PC-3 (cell line): ENCODE results near the gene SFMBT2. TPM values are rescaled to one million over a fixed set of nuclear protein-coding genes. Genes with fewer than 3 reads are reported as not detected.
"Not testable (repeated sequence)": the region's sequence is repeated elsewhere in the genome, so short reads cannot be mapped to it uniquely, and the experiment has no call there.

Experiments
- ATAC-seq: fragments of 200-7000 bp; cut with Tn5 transposase; 2 replicates; pipeline ENCODE4 v1.9.1; 2020; ENCODE audit warnings: mild to moderate bottlenecking, moderate library complexity
- BruUV-seq: library from RNA; stranded (reverse); fragments of 400-500 nt; replicated peaks from 2 replicates; lab custom pipeline; 2021; lab: Mats Ljungman, UMichigan
- CTCF ChIA-PET: fragments of 300-600 bp; sonication (Branson Sonifier 250); formaldehyde crosslinking; loops from one replicate; lab custom pipeline; 2022; ENCODE audit warnings: antibody characterized with exemption; lab: Charles Lee
- POLR2A ChIA-PET: fragments of 300-600 bp; sonication (Branson Sonifier 250); formaldehyde crosslinking; loops from one replicate; lab custom pipeline; 2022; ENCODE audit warnings: antibody characterized with exemption; ENCODE audit not compliant: unreplicated experiment; lab: Charles Lee
- DNase-seq: peaks from one replicate; pipeline ENCODE4 v3.0.0-alpha.2; 2015
- H2AFZ ChIP-seq: fragments of 300-600 bp; sonication (generic); 2 replicates; pipeline ENCODE4 v1.6.0; 2016; ENCODE audit warnings: antibody characterized with exemption, low read length
- H3F3A ChIP-seq: fragments of 300-600 bp; sonication (generic); one replicate; pipeline ENCODE4 v1.6.0; 2017; ENCODE audit warnings: antibody characterized with exemption, low read length, control low read depth, mild to moderate bottlenecking; ENCODE audit not compliant: unreplicated experiment
- H3K27ac ChIP-seq: fragments of 300-600 bp; sonication (generic); 2 replicates; pipeline ENCODE4 v1.5.1; 2016; ENCODE audit warnings: mild to moderate bottlenecking, low read length
- H3K27me3 ChIP-seq: fragments of 300-600 bp; sonication (generic); 2 replicates; pipeline ENCODE4 v1.6.1; 2016; ENCODE audit warnings: low read length, mixed read lengths
- H3K36me3 ChIP-seq: fragments of 300-600 bp; sonication (generic); 2 replicates; pipeline ENCODE4 v1.6.1; 2016; ENCODE audit warnings: low read depth, mixed run types, low read length, mixed read lengths
- H3K4me1 ChIP-seq: fragments of 300-600 bp; sonication (generic); 2 replicates; pipeline ENCODE4 v1.5.1; 2016; ENCODE audit warnings: low read length; ENCODE audit not compliant: insufficient read depth
- H3K4me2 ChIP-seq: fragments of 300-600 bp; sonication (generic); 2 replicates; pipeline ENCODE4 v1.6.0; 2016; ENCODE audit warnings: low read length
- H3K4me3 ChIP-seq: fragments of 300-600 bp; sonication (generic); 2 replicates; pipeline ENCODE4 v1.5.1; 2016; ENCODE audit warnings: mild to moderate bottlenecking, low read length, mixed read lengths
- H3K79me2 ChIP-seq: fragments of 300-600 bp; sonication (generic); 2 replicates; pipeline ENCODE4 v1.6.1; 2017; ENCODE audit warnings: low read length, mixed read lengths
- H3K9ac ChIP-seq: fragments of 300-600 bp; sonication (generic); 2 replicates; pipeline ENCODE4 v1.6.0; 2016; ENCODE audit warnings: mild to moderate bottlenecking, low read length
- H3K9me2 ChIP-seq: fragments of 300-600 bp; sonication (generic); replicated peaks from 2 replicates; pipeline ENCODE4 v1.6.1; 2016; ENCODE audit warnings: mixed run types, low read length, mixed read lengths
- H3K9me3 ChIP-seq: fragments of 300-600 bp; sonication (generic); 2 replicates; pipeline ENCODE4 v1.6.1; 2016; ENCODE audit warnings: low read length, mixed read lengths
- H4K20me1 ChIP-seq: fragments of 300-600 bp; sonication (generic); 2 replicates; pipeline ENCODE4 v1.6.1; 2016; ENCODE audit warnings: low read length, mixed read lengths
- CTCF ChIP-seq: fragments of 300-600 bp; sonication (generic); conservative IDR thresholded peaks from 2 replicates; pipeline ENCODE4 v1.5.1; 2017; ENCODE audit warnings: antibody characterized with exemption, low read depth, mild to moderate bottlenecking, low read length
- EZH2 ChIP-seq: fragments of 300-600 bp; sonication (generic); IDR thresholded peaks from one replicate; pipeline ENCODE4 v1.6.1; 2017; ENCODE audit warnings: antibody characterized with exemption, mild to moderate bottlenecking, low read length; ENCODE audit not compliant: unreplicated experiment
- EZH2phosphoT487 ChIP-seq: fragments of 300-600 bp; sonication (generic); IDR thresholded peaks from 2 replicates; pipeline ENCODE4 v1.6.1; 2018; ENCODE audit warnings: mild to moderate bottlenecking, antibody characterized with exemption, low read length, borderline replicate concordance
- intact Hi-C: fragments of 100-400 bp; cut with micrococcal nuclease; formaldehyde crosslinking; loops from 2 replicates; pipeline ENCODE4 v1.9.0; 2023
- total RNA-seq: library from RNA; depleted of rRNA; stranded (reverse); fragments of >200 nt; gene quantifications from 2 replicates; pipeline ENCODE4 v1.2.3, GENCODE V29; 2014

SFMBT2 gene
- total RNA-seq, 1 experiment from 2014 or later: 1.9 TPM

DNA sequence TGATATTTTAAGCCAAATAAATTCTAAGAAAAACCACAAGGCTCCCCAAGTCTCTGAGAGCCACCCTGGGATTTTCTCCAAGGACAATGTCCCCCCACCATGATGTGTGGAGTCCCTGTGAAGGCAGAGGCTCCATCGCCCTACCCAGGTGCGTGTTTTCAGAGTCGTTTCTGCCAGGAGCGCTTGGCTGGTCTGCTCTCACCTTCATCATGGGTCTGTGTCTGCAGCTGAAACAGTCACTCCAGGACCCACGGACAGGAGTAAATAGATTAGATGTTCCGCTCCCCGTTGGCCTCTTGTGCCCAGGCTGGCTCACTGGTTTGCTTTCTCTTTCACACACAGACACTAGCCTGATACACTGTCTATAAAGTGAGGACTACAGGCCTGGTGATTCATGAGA, 217.5 kb downstream of the SFMBT2 start:
- Histone ChIP-seq H3K9me3 (no peaks in the 10 kb centered on the region), H3K4me3 (no peak overlapping the region), H3K4me2 (no peak overlapping the region), H3K79me2 (no peaks in the 10 kb centered on the region), H3K4me1 (no peaks in the 10 kb centered on the region), H3K36me3 (no peaks in the 10 kb centered on the region), H3K9ac (no peak overlapping the region), H3K27ac (no peak overlapping the region), H3F3A (no peaks in the 10 kb centered on the region), H4K20me1 (no peaks in the 10 kb centered on the region), H3K9me2 (no peaks in the 10 kb centered on the region), H3K27me3 (peaks cover 10% of the 10 kb centered on the region; the same call in 1 of the 2 replicates), H2AFZ (no peak overlapping the region)
- POLR2A ChIA-PET: no interaction called here
- DNase-seq (no peak), ATAC-seq (no peak)
- no TSS peak for BruUV-seq
- TF ChIP-seq EZH2: no peak
- no peak for TF ChIP-seq CTCF
- no peak for TF ChIP-seq EZH2phosphoT487
- intact Hi-C loops: no loop called here
- CTCF ChIA-PET: no interaction called here

DNA sequence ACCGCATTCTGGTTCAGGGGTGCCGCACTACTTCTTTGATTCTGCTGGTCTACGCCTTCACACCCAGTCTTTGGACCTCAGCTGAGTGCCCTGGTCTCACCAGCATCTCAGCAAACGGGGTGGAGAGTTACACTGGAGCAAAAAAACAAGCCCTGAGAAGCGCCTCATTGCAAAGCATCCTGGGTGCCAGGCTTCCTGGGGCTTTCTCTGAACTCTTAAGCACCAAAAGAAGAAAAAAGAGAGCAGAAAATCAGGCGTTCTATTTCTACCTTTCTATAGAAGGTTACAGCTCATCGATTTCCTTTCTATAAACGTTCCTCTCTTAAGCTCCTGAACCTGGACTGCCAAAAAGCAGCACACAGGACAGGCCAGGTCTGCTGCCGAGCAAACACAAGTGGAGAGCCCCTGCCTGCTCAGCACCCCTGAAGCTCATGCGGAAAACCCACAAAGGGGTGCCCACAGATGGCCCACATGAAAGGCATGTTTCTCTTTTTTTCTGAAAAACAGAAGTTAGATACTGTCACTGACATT, 217.9 kb downstream of the SFMBT2 start:
- no peaks in the 10 kb centered on the region for H4K20me1 ChIP-seq
- H3K79me2 ChIP-seq: no peaks in the 10 kb centered on the region
- H3F3A ChIP-seq: no peaks in the 10 kb centered on the region
- H3K9ac ChIP-seq: no peak overlapping the region
- no peaks in the 10 kb centered on the region for H3K4me1 ChIP-seq
- no TSS peak for BruUV-seq
- no peaks in the 10 kb centered on the region for H3K9me3 ChIP-seq
- no peak overlapping the region for H3K4me3 ChIP-seq
- intact Hi-C loops: no loop called here
- no peaks in the 10 kb centered on the region for H3K36me3 ChIP-seq
- no peak overlapping the region for H3K27ac ChIP-seq
- ATAC-seq (no peak), DNase-seq (no peak)
- ChIA-PET CTCF (no interaction called here), POLR2A (no interaction called here)
- H3K27me3 ChIP-seq: peaks cover 13% of the 10 kb centered on the region; the same call in 1 of the 2 replicates
- no peak overlapping the region for H3K4me2 ChIP-seq
- H2AFZ ChIP-seq: no peak overlapping the region
- TF ChIP-seq EZH2 (no peak), EZH2phosphoT487 (no peak), CTCF (no peak)
- H3K9me2 ChIP-seq: no peaks in the 10 kb centered on the region

- Histone ChIP-seq H3K79me2 (no peaks in the 10 kb centered on the region), H3K4me1 (no peaks in the 10 kb centered on the region), H3K27me3 (peaks cover 8% of the 10 kb centered on the region; the same call in 1 of the 2 replicates), H3K9ac (no peak overlapping the region), H3K4me3 (no peak overlapping the region), H3K4me2 (no peak overlapping the region), H3F3A (no peaks in the 10 kb centered on the region), H2AFZ (no peak overlapping the region), H3K36me3 (no peaks in the 10 kb centered on the region), H3K27ac (no peak overlapping the region), H4K20me1 (no peaks in the 10 kb centered on the region), H3K9me2 (no peaks in the 10 kb centered on the region), H3K9me3 (no peaks in the 10 kb centered on the region)
- ATAC-seq (no peak), DNase-seq (no peak)
- TF ChIP-seq EZH2 (no peak), CTCF (no peak), EZH2phosphoT487 (no peak)
- ChIA-PET CTCF (no interaction called here), POLR2A (no interaction called here)
- no TSS peak for BruUV-seq
- intact Hi-C loops: no loop called here
Measured at GRCh38 chr10:7192061-7192460, 218.8 kb downstream of the SFMBT2 start.

DNA sequence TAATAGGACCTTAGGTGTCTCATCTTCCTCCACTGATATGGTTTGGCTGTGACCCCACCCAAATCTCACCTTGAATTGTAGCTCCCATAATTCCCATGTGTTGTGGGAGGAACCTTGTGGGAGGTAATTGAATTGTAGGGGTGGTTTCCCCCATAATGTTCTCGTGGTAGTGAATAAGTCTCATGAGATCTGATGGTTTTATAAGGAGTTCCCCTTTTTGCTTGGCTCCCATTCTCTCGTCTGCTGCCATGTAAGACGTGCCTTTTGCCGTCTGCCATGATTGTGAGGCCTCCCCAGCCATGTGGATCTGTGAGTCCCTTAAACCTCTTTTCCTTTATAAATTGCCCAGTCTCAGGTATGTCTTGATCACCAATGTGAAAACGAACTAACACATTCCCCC, 220.1 kb downstream of the SFMBT2 start:
- ATAC-seq, H3K4me3 ChIP-seq, POLR2A ChIA-PET, H3K79me2 ChIP-seq, H3K4me1 ChIP-seq, intact Hi-C loops, CTCF ChIA-PET, H2AFZ ChIP-seq, BruUV-seq, H4K20me1 ChIP-seq, H3K27ac ChIP-seq, H3K9ac ChIP-seq, DNase-seq, H3F3A ChIP-seq, H3K9me2 ChIP-seq, H3K4me2 ChIP-seq, H3K9me3 ChIP-seq, H3K36me3 ChIP-seq: not testable (repeated sequence)
- peaks cover 12% of the 10 kb centered on the region; the same call in 1 of the 2 replicates for H3K27me3 ChIP-seq
